ENCODE data around the gene PHC3.

PHC3 gene

DNA sequence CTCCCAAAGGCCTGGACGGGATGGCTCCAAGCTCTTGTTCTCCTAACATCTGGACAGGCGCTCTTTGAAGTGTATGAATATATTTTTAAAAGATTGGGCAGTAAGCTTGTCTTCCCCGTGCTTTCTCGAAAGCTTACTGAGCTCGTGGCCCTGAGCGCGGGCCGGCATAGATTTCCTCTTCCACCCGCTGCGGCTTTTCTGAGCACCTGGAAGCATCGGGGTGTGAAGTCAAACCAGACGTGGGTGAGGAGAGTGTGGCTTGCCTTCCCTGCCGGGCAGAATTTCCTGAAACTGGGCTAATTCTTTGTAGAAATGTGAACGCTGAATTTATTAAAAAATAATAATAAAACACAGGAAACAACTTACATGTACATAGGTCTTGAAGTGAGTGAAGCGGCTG, 117.8 kb downstream of the PHC3 start:
- H3K36me3 ChIP-seq (ENCODE audit: control insufficient read depth, insufficient read depth, low read length, severe bottlenecking), result no peaks in the 10 kb centered on the region
- no peaks in the 10 kb centered on the region for H3K9me3 ChIP-seq (ENCODE audit: control insufficient read depth, low read length)
- H3K4me1 ChIP-seq (ENCODE audit: control insufficient read depth, insufficient read depth, low read length), result no peaks in the 10 kb centered on the region
- H3K27me3 ChIP-seq (replicated peaks; ENCODE audit: control insufficient read depth, insufficient read depth, low read length), result no peaks in the 10 kb centered on the region
- no peak overlapping the region for H3K4me3 ChIP-seq (ENCODE audit: low read length)
- H3K9ac ChIP-seq (ENCODE audit: low read length), result no peak overlapping the region
- DNase-seq (ENCODE audit: low read depth), result no peak

DNA sequence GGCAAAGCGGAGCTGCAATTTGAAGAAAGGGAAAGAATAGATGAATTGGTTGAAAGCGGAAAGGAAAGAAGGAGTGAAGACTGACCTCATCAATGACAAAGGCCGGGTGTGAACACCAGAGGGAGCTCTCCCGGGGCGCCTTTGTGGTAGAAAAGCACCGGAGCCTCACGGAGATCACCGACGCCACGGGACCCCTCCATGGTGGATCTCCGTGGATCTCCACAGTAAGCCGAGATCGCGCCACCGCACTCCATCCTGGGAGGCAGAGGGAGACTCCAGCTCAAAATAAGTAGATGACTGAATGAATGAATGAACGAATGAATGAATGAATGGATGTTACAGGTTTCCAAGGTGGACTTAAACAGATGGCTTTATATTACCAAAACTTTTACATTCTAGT, 118.8 kb downstream of the PHC3 start:
- Histone ChIP-seq H3K4me3 (ENCODE audit: low read length) (no peak overlapping the region), H3K27me3 (replicated peaks; ENCODE audit: control insufficient read depth, insufficient read depth, low read length) (no peaks in the 10 kb centered on the region), H3K9me3 (ENCODE audit: control insufficient read depth, low read length) (no peaks in the 10 kb centered on the region), H3K4me1 (ENCODE audit: control insufficient read depth, insufficient read depth, low read length) (no peaks in the 10 kb centered on the region), H3K9ac (ENCODE audit: low read length) (no peak overlapping the region), H3K36me3 (ENCODE audit: control insufficient read depth, insufficient read depth, low read length, severe bottlenecking) (no peaks in the 10 kb centered on the region)
- DNase-seq (ENCODE audit: low read depth), result no peak

DNA sequence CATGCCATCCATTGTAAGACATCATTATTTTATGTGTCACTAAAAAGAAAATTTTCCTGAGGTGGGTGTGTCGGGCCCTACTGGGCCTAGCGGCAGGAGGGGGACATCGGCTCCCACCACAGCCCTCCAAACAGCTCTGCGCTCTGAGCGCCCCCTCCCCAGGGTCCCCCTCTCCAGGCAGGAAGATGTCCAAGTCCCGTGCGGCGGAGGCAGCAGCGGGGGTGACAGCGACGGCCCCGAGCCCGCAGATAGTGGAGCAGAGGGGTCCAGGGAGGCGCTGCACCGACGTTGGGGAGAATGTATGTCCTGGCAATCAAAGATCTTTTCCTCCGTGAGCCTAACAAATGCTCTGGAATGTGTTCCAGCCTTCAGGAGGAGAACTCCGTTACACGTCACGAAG, 119.5 kb downstream of the PHC3 start:
- Histone ChIP-seq H3K9ac (ENCODE audit: low read length) (no peak overlapping the region), H3K27me3 (replicated peaks; ENCODE audit: control insufficient read depth, insufficient read depth, low read length) (no peaks in the 10 kb centered on the region), H3K9me3 (ENCODE audit: control insufficient read depth, low read length) (no peaks in the 10 kb centered on the region), H3K4me1 (ENCODE audit: control insufficient read depth, insufficient read depth, low read length) (no peaks in the 10 kb centered on the region), H3K4me3 (ENCODE audit: low read length) (no peak overlapping the region), H3K36me3 (ENCODE audit: control insufficient read depth, insufficient read depth, low read length, severe bottlenecking) (no peaks in the 10 kb centered on the region)
- DNase-seq (ENCODE audit: low read depth), result no peak

DNA sequence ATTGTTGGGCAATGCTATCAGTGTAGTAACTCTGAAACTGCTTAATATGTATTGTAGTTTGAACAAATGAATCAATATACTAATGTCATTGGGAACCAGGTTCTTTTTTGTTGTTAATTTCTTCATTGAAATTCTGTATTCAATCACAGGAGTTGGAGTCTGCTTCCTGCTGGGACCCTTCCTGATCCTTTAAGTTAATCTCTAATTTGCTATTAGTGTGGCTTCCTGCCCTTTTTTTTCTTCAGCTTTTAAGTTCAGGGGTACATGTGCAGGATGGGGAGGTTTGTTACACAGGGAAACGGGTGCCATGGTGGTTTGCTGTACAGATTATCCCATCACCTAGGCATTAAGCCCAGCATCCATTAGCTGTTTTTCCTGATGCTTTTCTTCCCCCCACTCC, 122.1 kb downstream of the PHC3 start:
- Histone ChIP-seq H3K9ac (ENCODE audit: low read length) (no peak overlapping the region), H3K4me3 (ENCODE audit: low read length) (no peak overlapping the region), H3K36me3 (ENCODE audit: control insufficient read depth, insufficient read depth, low read length, severe bottlenecking) (no peaks in the 10 kb centered on the region), H3K9me3 (ENCODE audit: control insufficient read depth, low read length) (no peaks in the 10 kb centered on the region), H3K4me1 (ENCODE audit: control insufficient read depth, insufficient read depth, low read length) (no peaks in the 10 kb centered on the region), H3K27me3 (replicated peaks; ENCODE audit: control insufficient read depth, insufficient read depth, low read length) (no peaks in the 10 kb centered on the region)
- no peak for DNase-seq (ENCODE audit: low read depth)

DNA sequence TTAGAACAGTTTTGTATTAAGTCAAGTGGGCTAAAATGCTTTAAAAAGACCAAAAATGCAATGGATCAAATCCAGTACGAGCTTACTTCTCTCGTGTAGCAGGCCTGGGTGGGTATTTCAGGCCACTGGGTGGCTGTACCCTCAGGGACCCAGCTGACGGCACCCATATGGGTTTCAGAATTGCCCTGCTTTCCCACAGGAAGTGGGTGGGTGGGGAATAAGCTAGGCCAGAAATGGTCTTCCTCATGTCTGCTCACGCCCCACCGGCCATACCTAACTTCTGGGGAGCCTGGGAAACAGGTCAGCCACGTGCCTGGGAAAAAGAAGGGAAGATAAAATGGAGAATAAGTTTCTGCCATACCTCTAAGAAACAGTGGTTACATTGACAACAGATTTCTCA, 123.4 kb downstream of the PHC3 start:
- no peak for DNase-seq (ENCODE audit: low read depth)
- no peaks in the 10 kb centered on the region for H3K4me1 ChIP-seq (ENCODE audit: control insufficient read depth, insufficient read depth, low read length)
- no peak overlapping the region for H3K4me3 ChIP-seq (ENCODE audit: low read length)
- no peaks in the 10 kb centered on the region for H3K27me3 ChIP-seq (replicated peaks; ENCODE audit: control insufficient read depth, insufficient read depth, low read length)
- H3K9ac ChIP-seq (ENCODE audit: low read length), result no peak overlapping the region
- H3K9me3 ChIP-seq (ENCODE audit: control insufficient read depth, low read length), result no peaks in the 10 kb centered on the region
- H3K36me3 ChIP-seq (ENCODE audit: control insufficient read depth, insufficient read depth, low read length, severe bottlenecking), result no peaks in the 10 kb centered on the region

DNA sequence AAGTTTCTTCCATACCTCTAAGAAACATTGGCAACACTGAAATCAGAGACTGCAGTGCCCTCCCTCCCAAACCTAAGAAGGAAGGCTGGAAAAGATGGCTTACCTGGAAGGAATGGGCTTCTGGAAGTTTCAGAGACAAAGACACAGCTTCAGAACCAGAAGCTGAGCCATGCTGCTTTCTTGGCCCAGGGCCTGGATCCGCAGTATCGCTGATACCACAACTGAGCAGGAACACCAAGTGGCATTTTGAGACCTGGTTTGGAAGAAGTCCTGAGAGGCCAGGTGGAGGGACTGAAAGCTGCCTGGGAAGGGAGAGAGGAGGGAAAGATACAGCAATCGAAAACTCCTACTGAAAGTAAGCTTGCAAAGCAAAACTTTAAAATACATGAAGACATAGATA, 124.0 kb downstream of the PHC3 start:
- Histone ChIP-seq H3K36me3 (ENCODE audit: control insufficient read depth, insufficient read depth, low read length, severe bottlenecking) (no peaks in the 10 kb centered on the region), H3K9ac (ENCODE audit: low read length) (no peak overlapping the region), H3K4me1 (ENCODE audit: control insufficient read depth, insufficient read depth, low read length) (no peaks in the 10 kb centered on the region), H3K4me3 (ENCODE audit: low read length) (no peak overlapping the region), H3K27me3 (replicated peaks; ENCODE audit: control insufficient read depth, insufficient read depth, low read length) (no peaks in the 10 kb centered on the region), H3K9me3 (ENCODE audit: control insufficient read depth, low read length) (no peaks in the 10 kb centered on the region)
- no peak for DNase-seq (ENCODE audit: low read depth)

DNA sequence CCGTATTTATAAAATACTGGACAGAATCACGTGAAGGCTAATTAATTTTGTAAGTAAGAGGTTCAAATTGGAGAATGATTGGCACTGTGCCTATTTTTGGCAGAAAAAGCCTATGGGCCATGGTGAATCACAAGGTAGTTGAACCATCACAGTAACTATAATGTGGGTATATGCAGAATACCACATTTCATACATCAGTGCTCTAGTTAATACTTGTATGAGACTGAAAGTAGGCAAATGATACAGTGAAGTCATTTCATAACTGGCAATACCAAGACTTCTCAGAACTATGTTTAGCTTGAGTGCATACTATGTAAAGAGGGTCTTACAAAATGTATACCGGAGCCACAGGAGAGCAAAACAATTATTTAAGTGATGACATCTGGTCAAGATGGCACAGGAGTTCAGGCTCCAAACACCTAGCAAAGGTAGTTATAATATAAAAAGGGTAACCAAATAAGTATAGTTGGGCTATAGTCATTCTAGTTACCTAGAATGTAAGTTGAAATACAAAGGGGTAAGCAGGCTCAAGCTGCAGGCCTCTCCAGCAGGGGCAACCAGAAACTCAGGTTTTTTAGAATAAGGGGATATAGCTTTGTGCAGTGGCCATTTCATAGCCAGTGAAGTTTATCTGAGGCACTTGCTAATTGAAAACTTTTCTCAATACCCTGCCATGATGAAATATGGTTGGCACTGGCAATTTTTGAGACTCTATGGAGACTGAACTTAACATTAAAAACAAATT, 124.7 kb downstream of the PHC3 start:
- DNase-seq (ENCODE audit: low read depth), result no peak
- no peak overlapping the region for H3K9ac ChIP-seq (ENCODE audit: low read length)
- no peaks in the 10 kb centered on the region for H3K36me3 ChIP-seq (ENCODE audit: control insufficient read depth, insufficient read depth, low read length, severe bottlenecking)
- no peaks in the 10 kb centered on the region for H3K4me1 ChIP-seq (ENCODE audit: control insufficient read depth, insufficient read depth, low read length)
- no peaks in the 10 kb centered on the region for H3K27me3 ChIP-seq (replicated peaks; ENCODE audit: control insufficient read depth, insufficient read depth, low read length)
- no peaks in the 10 kb centered on the region for H3K9me3 ChIP-seq (ENCODE audit: control insufficient read depth, low read length)
- no peak overlapping the region for H3K4me3 ChIP-seq (ENCODE audit: low read length)

DNA sequence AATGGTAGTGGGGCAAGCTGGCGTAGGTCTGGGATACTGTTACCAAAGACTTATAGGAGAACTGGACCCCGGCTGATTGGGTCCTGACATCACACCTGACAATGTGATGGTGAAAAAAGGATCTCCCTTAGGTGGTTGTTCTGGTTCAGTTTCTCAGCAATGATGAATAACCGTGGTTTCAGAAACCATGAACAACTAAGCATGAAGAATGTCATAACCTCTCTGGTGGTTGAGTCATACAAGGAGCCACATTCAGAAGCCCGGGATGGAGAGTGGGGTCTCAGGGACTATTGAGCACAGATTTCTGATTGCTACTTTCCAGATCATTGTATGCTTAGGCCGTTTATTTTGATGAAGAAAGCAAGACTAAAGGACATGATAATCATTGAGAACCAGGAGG, 126.3 kb downstream of the PHC3 start:
- H3K36me3 ChIP-seq (ENCODE audit: control insufficient read depth, insufficient read depth, low read length, severe bottlenecking), result no peaks in the 10 kb centered on the region
- H3K27me3 ChIP-seq (replicated peaks; ENCODE audit: control insufficient read depth, insufficient read depth, low read length), result no peaks in the 10 kb centered on the region
- no peak overlapping the region for H3K4me3 ChIP-seq (ENCODE audit: low read length)
- DNase-seq (ENCODE audit: low read depth), result no peak
- no peaks in the 10 kb centered on the region for H3K9me3 ChIP-seq (ENCODE audit: control insufficient read depth, low read length)
- H3K4me1 ChIP-seq (ENCODE audit: control insufficient read depth, insufficient read depth, low read length), result no peaks in the 10 kb centered on the region
- H3K9ac ChIP-seq (ENCODE audit: low read length), result no peak overlapping the region

DNA sequence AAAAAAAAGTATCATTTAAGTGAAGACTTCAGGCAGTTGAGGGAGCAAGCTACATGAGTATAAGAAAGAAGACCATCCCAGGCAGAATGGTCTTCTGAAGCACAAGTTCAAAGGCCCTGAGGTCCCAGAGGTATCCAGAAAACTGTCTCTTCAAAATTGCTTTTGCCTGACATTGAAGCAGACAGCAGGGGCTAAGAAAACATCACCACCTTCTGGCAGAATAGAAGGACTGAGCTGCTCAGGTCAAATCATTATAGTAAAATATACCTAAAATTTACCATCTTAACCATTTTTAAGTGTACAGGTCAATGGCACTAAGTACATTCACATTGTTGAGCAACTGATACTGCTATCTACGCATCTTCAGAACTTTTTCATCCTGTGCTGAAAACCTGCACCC, 127.3 kb downstream of the PHC3 start:
- Histone ChIP-seq H3K4me3 (ENCODE audit: low read length) (no peak overlapping the region), H3K36me3 (ENCODE audit: control insufficient read depth, insufficient read depth, low read length, severe bottlenecking) (no peaks in the 10 kb centered on the region)
- no peak for DNase-seq (ENCODE audit: low read depth)

DNA sequence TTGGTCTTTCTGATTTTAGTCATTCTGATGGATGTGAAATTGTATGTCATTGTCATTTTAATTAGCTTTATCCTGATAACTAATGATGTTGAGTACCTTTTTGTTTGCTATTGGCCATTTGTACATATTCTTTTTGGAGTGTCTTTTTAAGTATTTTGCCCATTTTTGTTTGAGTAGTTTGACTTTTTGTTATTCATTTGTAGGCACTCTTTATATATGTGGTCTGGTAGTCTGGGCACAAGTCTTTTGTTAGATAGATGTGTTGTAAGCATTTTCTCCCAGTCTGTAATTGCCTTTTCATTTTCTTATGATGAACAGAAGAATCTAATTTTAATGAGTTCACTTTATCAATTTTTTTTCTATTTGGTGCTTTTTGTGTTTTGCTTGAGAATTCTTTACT, 129.1 kb downstream of the PHC3 start:
- Histone ChIP-seq H3K36me3 (ENCODE audit: control insufficient read depth, insufficient read depth, low read length, severe bottlenecking) (no peaks in the 10 kb centered on the region), H3K9ac (ENCODE audit: low read length) (no peak overlapping the region), H3K4me3 (ENCODE audit: low read length) (no peak overlapping the region), H3K27me3 (replicated peaks; ENCODE audit: control insufficient read depth, insufficient read depth, low read length) (no peaks in the 10 kb centered on the region), H3K4me1 (ENCODE audit: control insufficient read depth, insufficient read depth, low read length) (peaks cover 5% of the 10 kb centered on the region), H3K9me3 (ENCODE audit: control insufficient read depth, low read length) (no peaks in the 10 kb centered on the region)
- no peak for DNase-seq (ENCODE audit: low read depth)

More for the DNA sequence above, 127.3 kb downstream of the PHC3 start:
- Histone ChIP-seq H3K27me3 (replicated peaks; ENCODE audit: control insufficient read depth, insufficient read depth, low read length) (no peaks in the 10 kb centered on the region), H3K4me1 (ENCODE audit: control insufficient read depth, insufficient read depth, low read length) (peaks cover 3% of the 10 kb centered on the region), H3K9ac (ENCODE audit: low read length) (no peak overlapping the region), H3K9me3 (ENCODE audit: control insufficient read depth, low read length) (no peaks in the 10 kb centered on the region)

DNA sequence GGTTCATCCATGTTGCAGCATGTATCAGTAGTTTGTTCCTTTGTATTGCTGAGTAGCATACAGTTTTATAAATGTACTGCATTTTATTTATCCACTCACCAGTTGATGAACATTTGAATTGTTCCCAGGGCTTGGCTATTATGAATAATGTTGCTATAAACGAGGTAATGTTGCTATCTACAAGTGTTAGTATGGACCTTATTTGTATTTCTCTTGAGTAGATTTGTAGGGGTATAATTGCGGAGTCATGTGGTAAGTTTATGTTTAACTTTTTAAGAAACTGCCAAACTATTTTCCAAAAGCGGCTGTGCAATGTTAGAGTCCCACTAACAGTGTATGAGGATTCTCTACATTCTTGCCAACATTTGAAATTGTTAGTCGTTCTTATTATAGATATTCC, 130.8 kb downstream of the PHC3 start:
- no peaks in the 10 kb centered on the region for H3K9me3 ChIP-seq (ENCODE audit: control insufficient read depth, low read length)
- no peak for DNase-seq (ENCODE audit: low read depth)
- no peak overlapping the region for H3K4me3 ChIP-seq (ENCODE audit: low read length)
- peaks cover 5% of the 10 kb centered on the region for H3K4me1 ChIP-seq (ENCODE audit: control insufficient read depth, insufficient read depth, low read length)
- H3K36me3 ChIP-seq (ENCODE audit: control insufficient read depth, insufficient read depth, low read length, severe bottlenecking), result no peaks in the 10 kb centered on the region
- no peaks in the 10 kb centered on the region for H3K27me3 ChIP-seq (replicated peaks; ENCODE audit: control insufficient read depth, insufficient read depth, low read length)
- H3K9ac ChIP-seq (ENCODE audit: low read length), result no peak overlapping the region
